ENCODE results near the gene ALDH3B2.
"Not testable (repeated sequence)": the region's sequence is repeated elsewhere in the genome, so short reads cannot be mapped to it uniquely, and the experiment has no call there.

The ALDH3B2 gene

DNA sequence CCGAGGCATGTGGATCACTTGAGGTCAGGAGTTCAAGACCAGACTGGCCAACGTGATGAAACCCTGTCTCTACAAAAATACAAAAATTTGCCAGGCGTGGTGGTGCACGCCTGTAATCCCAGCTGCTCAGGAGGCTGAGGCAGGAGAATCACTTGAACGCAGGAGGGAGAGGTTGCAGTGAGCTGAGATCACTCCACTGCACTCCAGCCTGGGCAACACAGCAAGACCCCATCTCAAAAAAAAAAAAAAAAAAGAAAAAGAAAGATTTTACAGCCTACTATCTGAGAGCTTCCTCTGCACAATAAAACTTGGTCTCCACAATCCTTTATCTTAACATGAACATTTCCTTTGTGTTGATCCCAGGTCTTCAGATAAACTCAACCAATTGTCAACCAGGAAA is 13.7 kb downstream of the ALDH3B2 start:
- not testable (repeated sequence) for ATAC-seq

GRCh38 chr11:67659651-67660165 is 14.7 kb downstream of the ALDH3B2 start:
- ATAC-seq = not testable (repeated sequence)

DNA sequence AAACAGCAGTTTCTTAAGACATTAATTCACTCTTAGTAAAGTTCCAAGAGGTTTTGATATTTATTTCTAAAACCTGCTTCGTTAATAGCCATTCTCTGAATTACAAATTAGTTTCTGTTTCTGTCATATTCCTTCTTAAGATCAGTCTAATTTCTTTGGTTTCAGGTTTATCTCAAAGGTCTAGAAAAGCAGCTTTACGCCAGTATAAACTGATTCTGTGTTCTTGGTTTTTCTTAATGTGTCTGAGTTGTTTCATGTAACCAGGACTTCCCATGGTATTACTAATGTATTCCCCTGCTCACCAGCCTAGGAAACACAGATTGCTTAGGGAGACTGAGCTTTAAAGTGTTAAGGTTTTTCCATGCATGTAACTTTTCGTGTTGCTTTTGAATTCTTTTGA is 17.1 kb downstream of the ALDH3B2 start:
- peak; percentile 68 to 78 for ATAC-seq

DNA sequence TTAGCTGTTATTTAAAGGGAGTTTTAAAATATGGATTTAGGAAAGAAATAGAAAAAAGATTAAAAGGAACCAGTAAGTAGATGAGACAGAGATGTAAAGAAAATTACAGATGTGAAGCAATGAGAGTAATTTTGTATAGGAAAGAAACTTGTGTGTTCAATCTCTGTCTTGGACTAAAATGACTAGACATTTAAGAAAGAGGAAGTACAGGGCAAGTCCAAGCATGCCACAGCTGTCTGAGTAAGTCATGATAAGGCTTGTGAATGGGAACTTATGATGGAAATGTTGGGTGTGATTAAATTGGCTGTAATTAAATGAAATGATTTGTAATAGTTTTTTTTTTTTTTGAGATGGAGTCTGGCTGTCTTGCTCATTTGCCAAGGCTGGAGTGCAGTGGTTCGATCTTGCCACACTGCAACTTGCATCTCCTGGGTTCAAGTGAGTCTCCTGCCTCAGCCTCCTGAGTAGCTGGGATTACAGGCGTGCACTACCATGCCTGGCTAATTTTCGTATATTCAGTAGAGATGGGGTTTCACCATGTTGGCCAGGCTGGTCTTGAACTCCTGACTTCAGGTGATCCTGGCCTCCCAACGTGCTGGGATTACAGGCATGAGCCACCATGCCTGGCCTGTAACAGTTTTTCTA is 18.0 kb downstream of the ALDH3B2 start:
- ATAC-seq = peak in 1 of 2 donors; percentile 39

DNA sequence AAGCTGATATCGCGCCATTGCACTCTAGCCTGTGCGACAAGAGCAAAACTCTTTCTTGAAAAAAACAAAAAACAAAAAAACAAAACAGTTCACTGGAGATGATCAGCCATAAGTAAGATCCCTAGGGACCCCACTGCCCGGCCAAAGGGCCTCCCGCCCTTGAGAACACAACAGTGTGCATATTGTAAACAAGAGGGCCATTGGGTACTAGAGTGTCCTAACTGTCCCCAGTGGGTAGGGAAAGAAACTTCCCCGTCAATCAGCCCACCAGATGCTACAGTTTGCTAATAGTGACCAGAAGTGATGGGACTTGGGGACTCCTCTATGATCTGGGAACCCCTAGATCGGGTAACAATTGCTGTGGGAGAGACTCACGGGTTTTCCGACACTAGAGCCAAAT is 20.2 kb downstream of the ALDH3B2 start:
- no peak for ATAC-seq

DNA sequence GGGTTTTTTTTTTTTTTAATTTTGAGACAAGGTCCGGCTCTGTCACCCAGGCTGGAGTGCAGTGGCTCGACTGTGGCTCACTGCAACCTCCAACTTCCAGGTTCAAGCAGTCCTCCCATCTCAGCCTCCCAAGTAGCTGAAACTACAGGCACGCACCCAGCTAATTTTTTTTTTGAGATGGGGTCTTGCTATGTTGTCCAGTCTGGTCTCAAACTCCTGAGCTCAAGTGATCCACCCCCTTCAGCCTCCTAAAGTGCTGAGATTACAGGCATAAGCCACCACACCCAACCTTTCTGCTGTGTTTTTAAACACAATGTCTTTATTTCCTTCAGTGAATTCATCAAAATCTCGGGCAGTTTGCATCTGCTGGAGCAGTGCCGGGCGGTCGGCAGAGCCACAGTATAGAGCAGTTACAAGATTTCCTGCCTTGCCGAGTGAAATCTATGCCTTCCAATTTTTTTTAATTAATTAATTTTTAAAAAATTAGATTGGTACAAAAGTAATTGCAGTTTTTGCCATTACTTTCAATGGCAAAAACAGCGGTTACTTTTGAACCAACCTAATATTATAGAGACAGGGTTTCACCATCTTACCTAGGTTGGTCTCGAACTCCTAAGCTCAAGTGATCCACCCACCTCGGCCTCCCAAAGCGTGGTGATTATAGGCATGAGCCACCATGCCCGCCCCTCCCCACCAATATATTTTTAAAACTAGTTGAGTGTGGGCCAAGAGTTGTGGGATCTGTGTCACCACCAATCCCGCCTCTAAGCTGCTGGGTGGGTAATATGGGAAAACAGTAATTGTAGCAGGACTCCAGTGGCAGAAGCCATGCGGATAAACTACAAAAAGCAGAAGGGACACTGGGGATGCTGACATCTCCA is 21.2 kb downstream of the ALDH3B2 start:
- ATAC-seq = no peak

- no peak for ATAC-seq
Observed at GRCh38 chr11:67651976-67652781, 22.2 kb downstream of the ALDH3B2 start.

DNA sequence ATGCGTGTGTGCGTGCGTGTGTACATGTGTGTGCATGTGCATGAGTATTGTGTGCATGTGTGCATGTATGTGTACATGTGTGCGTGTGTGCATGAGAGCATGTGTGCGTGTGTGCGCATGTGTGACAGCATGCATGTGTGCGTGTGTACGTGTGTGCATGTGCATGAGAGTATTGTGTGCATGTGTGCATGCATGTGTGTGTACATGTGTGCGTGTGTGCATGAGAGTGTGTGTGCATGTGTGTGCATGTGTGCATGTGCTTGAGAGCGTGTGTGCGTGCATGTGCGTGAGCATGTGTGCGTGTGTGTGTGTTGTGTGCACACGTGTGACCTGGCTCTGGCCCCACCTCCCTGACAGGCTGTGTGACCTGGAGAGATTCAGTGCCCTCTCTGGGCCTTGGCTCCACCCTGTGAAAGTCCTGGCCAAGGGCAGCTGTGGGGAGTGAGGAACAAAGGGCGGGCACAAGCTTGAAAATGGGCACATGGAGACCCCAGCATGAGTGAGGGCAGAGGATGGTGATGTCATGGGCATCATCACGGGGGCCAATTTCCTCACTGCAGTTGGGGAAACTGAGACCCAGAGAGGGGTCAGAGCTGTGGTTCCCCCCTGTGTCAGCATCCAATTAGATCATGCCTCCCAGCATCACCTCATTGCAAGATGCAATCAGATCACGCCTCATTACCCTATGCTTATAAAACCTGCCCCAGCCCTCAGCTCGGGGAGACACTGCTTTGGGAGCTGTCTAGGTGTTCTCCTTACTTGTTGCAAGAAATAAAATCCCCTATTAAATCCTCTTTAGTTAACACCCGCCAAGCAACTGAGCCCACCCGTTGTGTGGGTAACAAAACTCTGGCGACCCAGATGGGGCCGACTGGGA is 24.6 kb downstream of the ALDH3B2 start:
- ATAC-seq = peak in 1 of 2 donors; percentile 6

- ATAC-seq = no peak
Observed at GRCh38 chr11:67648796-67649613, 25.4 kb downstream of the ALDH3B2 start.

DNA sequence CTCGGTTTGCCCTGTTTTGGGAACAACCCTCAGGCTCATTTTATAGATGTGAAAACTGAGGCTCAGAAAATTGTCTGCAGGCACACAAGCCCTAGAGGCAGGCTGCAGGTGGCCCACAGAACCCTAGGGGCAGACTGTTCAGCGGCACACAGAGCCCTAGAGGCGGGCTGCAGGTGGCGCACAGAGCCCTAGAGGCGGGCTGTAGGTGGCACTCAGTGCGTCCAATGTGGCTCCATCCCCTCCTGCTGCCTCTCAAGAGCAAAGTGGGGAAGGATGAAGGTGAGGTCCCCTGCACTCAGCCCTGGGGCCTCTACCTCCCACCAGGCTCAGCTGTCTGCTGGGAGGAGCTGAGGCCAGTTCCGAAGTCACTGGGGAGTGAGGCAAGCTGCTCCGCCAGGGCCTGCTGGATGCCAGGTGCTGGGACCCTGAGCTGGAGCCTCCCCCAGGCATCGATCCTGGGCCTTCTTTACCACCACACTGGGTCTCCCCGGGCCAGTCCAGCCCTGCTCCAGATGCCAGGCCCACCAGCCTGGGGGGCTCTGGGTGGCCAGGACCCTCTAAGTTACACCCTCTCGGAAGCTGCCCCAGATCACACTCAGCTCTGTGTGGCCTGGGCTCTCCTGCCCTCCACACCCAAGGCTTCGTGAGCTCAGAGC is 26.2 kb downstream of the ALDH3B2 start:
- ATAC-seq = peak; percentile 75 to 86

DNA sequence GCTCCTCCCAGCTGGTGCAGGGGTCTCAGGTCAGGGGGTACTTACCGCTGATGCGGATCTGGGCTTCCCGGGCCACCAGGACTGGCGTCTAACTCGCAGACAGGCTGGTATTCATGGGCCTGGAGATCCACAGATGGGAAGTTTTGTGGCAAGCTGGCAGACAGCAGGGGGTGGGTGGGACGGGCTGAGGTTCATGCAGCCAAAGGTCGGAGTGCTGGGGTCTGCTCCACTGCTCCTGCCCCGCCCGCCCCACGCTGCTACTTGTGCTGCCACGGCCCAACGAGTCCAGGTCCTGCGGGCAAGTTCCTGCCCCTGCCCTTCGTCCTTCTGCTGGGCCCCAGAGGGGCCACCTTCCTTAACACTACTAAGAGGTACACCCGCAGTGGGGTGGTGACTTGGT is 27.0 kb downstream of the ALDH3B2 start:
- no peak for ATAC-seq

DNA sequence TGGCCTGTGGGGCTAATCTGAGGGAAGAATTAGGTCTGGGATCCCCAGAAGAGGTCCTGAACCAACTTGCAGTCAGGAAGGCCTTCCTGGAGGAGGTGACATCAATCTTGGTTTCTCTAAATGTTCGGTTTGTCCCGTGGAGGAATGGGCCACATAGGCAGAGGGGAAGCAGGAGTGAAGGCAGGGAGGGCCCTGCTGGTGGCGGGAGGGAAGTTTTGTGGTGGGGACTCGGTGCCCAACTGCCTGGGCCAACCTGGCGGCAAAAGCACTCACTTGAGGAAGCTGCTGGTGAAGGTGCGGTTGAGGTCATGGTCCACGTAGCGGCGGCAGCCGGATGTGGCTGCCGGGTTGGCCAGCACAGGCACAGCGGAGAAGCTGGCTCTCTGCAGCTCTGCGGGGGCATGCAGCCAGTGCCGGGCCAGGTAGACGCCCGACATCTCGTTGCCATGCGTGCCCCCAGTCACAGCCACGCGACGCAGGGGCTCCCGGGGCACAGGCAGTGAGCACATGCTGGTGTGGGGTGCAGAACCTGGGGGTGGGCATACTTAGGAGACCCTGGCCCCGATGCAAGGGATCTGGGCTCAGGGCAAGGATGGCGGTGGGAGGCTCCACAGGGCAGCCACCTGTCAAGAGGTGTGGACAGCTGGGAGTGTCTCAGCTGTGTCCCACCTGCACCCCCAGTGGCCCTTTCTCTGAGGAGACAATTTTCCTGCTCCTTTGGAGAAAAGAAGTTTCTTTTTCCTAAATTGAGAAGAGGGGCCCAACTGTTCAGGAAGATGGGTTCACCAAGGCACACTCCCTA is 27.7 kb downstream of the ALDH3B2 start:
- ATAC-seq = peak; percentile 44 to 45

DNA sequence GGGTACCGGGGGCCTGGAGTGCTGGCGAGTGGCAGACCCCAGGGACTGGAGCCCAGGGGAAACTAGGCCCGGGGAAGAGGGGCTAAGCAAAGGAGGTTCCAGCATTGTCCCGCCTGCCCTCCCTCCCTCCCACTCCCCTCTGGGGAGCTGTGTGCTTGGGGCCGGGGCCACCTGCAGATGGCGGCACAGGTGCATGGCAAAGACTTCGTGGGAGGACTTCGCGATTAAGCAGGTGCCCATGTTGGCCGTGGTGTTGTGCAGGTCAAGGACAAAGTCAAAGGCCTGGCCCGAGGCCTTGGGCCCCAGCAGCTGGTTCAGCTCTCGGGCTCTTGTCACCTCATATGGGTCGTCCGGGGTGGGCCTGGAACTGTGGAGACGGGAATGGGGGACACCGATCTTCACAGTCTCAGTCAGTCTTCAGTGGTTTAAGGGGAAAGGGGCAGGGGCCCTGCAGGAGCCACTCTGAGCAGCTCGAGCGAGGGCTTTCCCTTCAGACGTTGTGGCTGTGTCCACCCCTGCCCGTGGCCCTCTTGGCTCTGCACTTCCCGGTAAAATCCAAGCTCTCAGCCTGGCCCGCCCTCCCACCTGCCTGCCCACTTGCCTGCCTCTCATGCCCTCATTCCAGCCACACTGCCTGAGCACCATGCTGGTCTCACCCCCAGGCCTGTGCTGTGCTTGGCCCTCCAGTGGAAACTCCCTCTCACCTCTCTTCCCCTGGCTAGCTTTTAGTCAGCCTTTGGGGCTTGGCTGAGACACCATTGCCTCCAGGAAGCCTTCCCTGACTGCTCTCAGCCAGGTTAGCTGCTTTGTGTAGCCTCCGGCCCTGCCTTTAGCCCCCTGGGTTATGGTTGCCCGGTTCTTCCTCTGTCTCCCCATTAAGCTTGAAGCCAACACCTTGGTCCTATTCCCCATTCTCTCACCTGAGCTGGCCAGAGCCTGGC is 28.6 kb downstream of the ALDH3B2 start:
- no peak for ATAC-seq

GRCh38 chr11:67644472-67645418 is 29.7 kb downstream of the ALDH3B2 start:
- no peak for ATAC-seq

- ATAC-seq = no peak
Observed at GRCh38 chr11:67644042-67644441, 30.4 kb downstream of the ALDH3B2 start.

DNA sequence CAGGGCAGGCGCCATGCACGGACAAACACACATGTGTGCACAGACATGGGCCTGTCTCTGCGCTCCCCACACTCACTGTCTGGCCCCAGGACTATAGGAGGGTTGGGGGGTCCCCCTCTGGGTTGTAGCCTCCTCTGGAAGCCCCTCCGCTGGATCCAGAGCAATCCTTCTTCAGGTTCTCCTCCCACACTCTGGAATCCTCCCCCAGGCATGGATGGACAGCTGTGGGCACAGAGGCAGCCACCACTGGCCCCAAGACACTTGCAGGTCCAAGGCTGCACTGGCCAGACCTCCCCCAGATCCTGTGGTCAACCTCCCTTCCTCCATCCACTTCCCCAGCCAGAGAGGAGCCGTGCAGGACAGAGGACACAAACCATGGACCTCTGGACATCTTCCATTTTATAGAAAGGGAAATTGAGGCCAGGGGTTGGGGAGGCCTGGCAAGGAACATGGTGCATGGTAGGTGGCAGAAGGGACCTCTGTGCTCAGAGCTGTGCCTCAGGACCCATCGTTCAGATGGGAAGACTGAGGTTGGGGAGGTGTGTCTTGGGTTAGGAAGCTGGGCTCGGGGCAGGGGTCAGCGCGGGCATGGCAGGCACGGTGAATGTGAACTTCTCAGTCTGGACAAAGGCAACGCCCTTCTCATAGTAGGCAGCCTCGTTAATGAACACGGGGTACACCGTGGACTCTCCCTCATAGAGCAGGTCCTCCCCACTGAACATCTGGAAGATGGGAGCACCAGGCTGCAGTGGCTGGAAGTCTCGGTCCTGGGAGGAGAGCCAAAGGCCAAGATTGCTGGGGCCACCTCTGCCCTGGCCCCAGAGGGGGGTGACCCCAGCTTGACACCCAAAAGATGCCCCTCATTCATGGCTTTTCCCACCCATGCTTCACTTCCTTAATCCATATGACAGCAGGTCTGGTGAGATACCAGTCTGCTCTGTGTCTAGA is 32.0 kb downstream of the ALDH3B2 start:
- no peak for ATAC-seq

All from activated CD4-positive, CD25-positive, alpha-beta regulatory T cell treated with anti-CD3 and anti-CD28 coated beads, Interleukin-2, amount 50 U/mL, for 24 hours (primary cell).